Medulla oblongata (tissue), 1 donor: ENCODE results near the gene NOLC1.

ENCODE experiments used
- DNase-seq: peaks from one replicate; pipeline ENCODE4 v3.0.0-alpha.2; 2015; ENCODE audit errors: extremely low spot score

The NOLC1 gene

GRCh38 chr10:102202386-102202785, 50.2 kb downstream of the NOLC1 start:
- DNase-seq: no peak

- DNase-seq: no peak
These were observed 56.3 kb downstream of the NOLC1 start for GRCh38 chr10:102208311-102209035.

DNA sequence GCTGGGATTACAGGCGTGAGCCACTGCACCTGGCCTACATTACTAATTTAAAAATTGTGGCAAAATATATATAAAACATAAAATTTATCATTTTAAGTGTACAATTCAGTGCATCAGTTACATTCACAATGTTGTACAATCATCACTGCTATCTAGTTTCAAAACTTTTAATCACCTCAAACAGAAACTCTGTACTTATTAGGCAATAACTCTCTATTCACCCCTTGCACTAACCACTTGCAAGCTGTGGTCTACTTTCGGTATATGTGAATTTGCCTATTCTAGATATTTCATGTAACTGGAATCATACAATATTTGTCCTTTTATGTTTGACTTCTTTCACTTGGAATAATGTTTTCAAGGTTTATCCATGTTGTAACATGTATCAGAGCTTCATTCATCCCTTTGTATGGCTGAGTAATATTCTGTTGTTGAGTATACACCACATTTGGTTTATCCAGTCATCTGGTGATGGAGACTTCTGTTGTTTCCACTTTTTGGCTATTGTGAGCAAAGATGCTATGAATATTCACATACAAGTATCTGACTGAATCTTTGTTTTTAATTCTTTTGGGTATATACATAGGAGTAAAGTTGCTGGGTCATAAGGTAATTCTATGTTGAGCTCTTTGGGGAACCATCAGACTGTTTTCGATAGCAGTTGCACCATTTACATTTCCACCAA, 59.6 kb downstream of the NOLC1 start:
- no peak for DNase-seq
